Suppressor macrophage treated with lipopolysaccharide for 1 hour (primary cell): ENCODE data around the gene KRTAP9-8.
"Not testable (repeated sequence)": the region's sequence is repeated elsewhere in the genome, so short reads cannot be mapped to it uniquely, and the experiment has no call there.

Experiments used
- DNase-seq, 3 donors: peaks; one replicate each; pipeline ENCODE4 v3.0.0-alpha.2; 2020 to 2022

The KRTAP9-8 gene

GRCh38 chr17:41256291-41256685 lies 18.5 kb downstream of the KRTAP9-8 start:
- DNase-seq, result no peak

- no peak for DNase-seq
Observed at GRCh38 chr17:41258406-41258805, 20.6 kb downstream of the KRTAP9-8 start.

- no peak for DNase-seq
Observed at GRCh38 chr17:41263212-41263611, 25.4 kb downstream of the KRTAP9-8 start.

- DNase-seq, result no peak
Observed at GRCh38 chr17:41264599-41264998, 26.8 kb downstream of the KRTAP9-8 start.

GRCh38 chr17:41265078-41265477 lies 27.3 kb downstream of the KRTAP9-8 start, which contains the start of gene KRTAP9-6:
Gene KRTAP9-6 (plus strand): TSS chr17:41265378. CDS start chr17:41265378, 0 bp downstream.
- no peak for DNase-seq

- DNase-seq, result no peak
Observed at GRCh38 chr17:41267711-41268110, 29.9 kb downstream of the KRTAP9-8 start.

- not testable (repeated sequence) for DNase-seq
Observed at GRCh38 chr17:41271323-41271722, 33.5 kb downstream of the KRTAP9-8 start.

- DNase-seq, result no peak
Observed at GRCh38 chr17:41271858-41272257, 34.1 kb downstream of the KRTAP9-8 start.

- DNase-seq, result not testable (repeated sequence)
Observed at GRCh38 chr17:41275648-41276190, 37.9 kb downstream of the KRTAP9-8 start, which contains the start of gene KRTAP9-7. Gene KRTAP9-7 (plus strand): TSS chr17:41275698. CDS start chr17:41275698, 0 bp downstream.

- no peak for DNase-seq
Observed at GRCh38 chr17:41278176-41278955, 40.6 kb downstream of the KRTAP9-8 start.

- no peak for DNase-seq
Observed at GRCh38 chr17:41284043-41284442, 46.2 kb downstream of the KRTAP9-8 start.

- DNase-seq, result peak in 2 of 3 donors; percentile 44
Observed at GRCh38 chr17:41284546-41284945, 46.7 kb downstream of the KRTAP9-8 start.

GRCh38 chr17:41287050-41287449 lies 49.3 kb downstream of the KRTAP9-8 start:
- peak in 1 of 3 donors; percentile 22 for DNase-seq
